K562 (cell line): Measurements from ENCODE around the gene HRH3. TPM values are rescaled to one million over a fixed set of nuclear protein-coding genes. Genes with fewer than 3 reads are reported as not detected.

Source experiments
- ATAC-seq: fragments of 200-7000 bp; cut with Tn5 transposase; 3 replicates; pipeline ENCODE4 v1.9.1; 2020; ENCODE audit warnings: moderate library complexity
- BruUV-seq: library from RNA; stranded (reverse); fragments of 400-500 nt; replicated peaks from 2 replicates; lab custom pipeline; 2021; lab: Mats Ljungman, UMichigan
- CTCF ChIA-PET: fragments of 300-600 bp; formaldehyde crosslinking; extraction: SDS; loops from one replicate; lab custom pipeline; 2021; ENCODE audit warnings: low intra/inter-chr PET ratio; lab: Yijun Ruan, JAX
- POLR2A ChIA-PET: fragments of 300-600, 350-650 bp; sonication (Branson Sonifier 250); formaldehyde crosslinking; extraction: SDS; loops from one replicate; lab custom pipeline; 2021; ENCODE audit warnings: antibody characterized with exemption, inconsistent platforms; lab: Yijun Ruan, JAX
- DNase-seq, 4 experiments: peaks; one replicate each; pipeline versions ENCODE4 v3.0.0 to v3.0.0-alpha.2; 2011 to 2018; ENCODE audit warnings: low spot score in 3 of 4, mixed read lengths in 3 of 4; ENCODE audit errors: extremely low read depth in 1 of 4
- FAIRE-seq: peaks from 2 replicates; lab custom pipeline; 2011; peaks lifted over from hg19 to GRCh38; lab: Jason Lieb, UNC
- H2AFZ ChIP-seq: 2 replicates; pipeline ENCODE4 v1.6.0; 2011; ENCODE audit warnings: low read depth, low read length, control low read depth, inconsistent platforms
- H3K27ac ChIP-seq: fragments of 200-600 bp; 3 replicates; pipeline ENCODE4 v1.8.0; 2011; ENCODE audit warnings: low read depth, mild to moderate bottlenecking, control low read depth, inconsistent platforms, low read length, moderate library complexity, mixed read lengths; ENCODE audit errors: extremely low read depth
- H3K27me3 ChIP-seq, 2 experiments: fragments of 300-600 bp in 1 of 2; 2 replicates in 1 of 2; 3 replicates in 1 of 2; pipeline versions ENCODE4 v1.6.0 to v1.8.0; 2011; ENCODE audit warnings: inconsistent platforms in 2 of 2, low read length in 2 of 2, mild to moderate bottlenecking in 1 of 2, mixed read lengths in 1 of 2, moderate library complexity in 1 of 2; ENCODE audit not compliant: control insufficient read depth in 2 of 2, insufficient read depth in 2 of 2
- H3K36me3 ChIP-seq: fragments of 300-600 bp; 3 replicates; pipeline ENCODE4 v1.8.0; 2011; ENCODE audit warnings: mild to moderate bottlenecking, low read length, inconsistent platforms; ENCODE audit not compliant: control insufficient read depth, insufficient read depth
- H3K4me1 ChIP-seq, 2 experiments: fragments of 200-600 bp in 1 of 2; replicated peaks in 1 of 2; 2 replicates in 1 of 2; 3 replicates in 1 of 2; pipeline versions ENCODE4 v1.5.1 to v1.8.0; 2011; ENCODE audit warnings: inconsistent platforms in 2 of 2, low read length in 2 of 2, mild to moderate bottlenecking in 1 of 2, mixed read lengths in 1 of 2, moderate library complexity in 1 of 2; ENCODE audit not compliant: control insufficient read depth in 2 of 2, insufficient read depth in 2 of 2
- H3K4me2 ChIP-seq: 2 replicates; pipeline ENCODE4 v1.6.1; 2011; ENCODE audit warnings: low read length, control low read depth, inconsistent platforms, mixed read lengths; ENCODE audit not compliant: insufficient read depth
- H3K4me3 ChIP-seq: fragments of 200-600 bp; sonication (generic), shearing (Covaris generic); 2 replicates; pipeline ENCODE4 v1.5.1; 2016; ENCODE audit warnings: control low read depth, inconsistent platforms
- H3K79me2 ChIP-seq: fragments of 200-600 bp; 3 replicates; pipeline ENCODE4 v1.8.0; 2011; ENCODE audit warnings: low read length, inconsistent platforms; ENCODE audit not compliant: control insufficient read depth, insufficient read depth
- H3K9ac ChIP-seq, 2 experiments: 2 replicates each; pipeline versions ENCODE4 v1.6.0 to v1.6.1; 2011; ENCODE audit warnings: low read depth in 2 of 2, low read length in 2 of 2, control low read depth in 1 of 2, inconsistent platforms in 1 of 2, mild to moderate bottlenecking in 1 of 2, mixed read lengths in 1 of 2; ENCODE audit not compliant: insufficient read depth in 1 of 2
- H3K9me1 ChIP-seq: one replicate; pipeline ENCODE4 v1.6.0; 2011; ENCODE audit warnings: inconsistent platforms, mild to moderate bottlenecking, low read length, moderate library complexity; ENCODE audit not compliant: control insufficient read depth, insufficient read depth
- H3K9me3 ChIP-seq: replicated peaks from 2 replicates; pipeline ENCODE4 v1.5.1; 2011; ENCODE audit warnings: low read depth, low read length, inconsistent platforms; ENCODE audit not compliant: control insufficient read depth, insufficient read depth
- H4K20me1 ChIP-seq: replicated peaks from 2 replicates; pipeline ENCODE4 v1.6.1; 2011; ENCODE audit warnings: low read length, inconsistent platforms, mixed read lengths; ENCODE audit not compliant: control insufficient read depth, insufficient read depth
- BMI1 ChIP-seq: fragments of 150-350 bp; IDR thresholded peaks from 2 replicates; pipeline ENCODE4 v1.6.1; 2014; ENCODE audit warnings: low read length
- CREB1 ChIP-seq, 2 experiments: sonication (generic) in 1 of 2; formaldehyde crosslinking in 1 of 2; IDR thresholded peaks; 2 replicates each; pipeline versions ENCODE4 v1.6.1 to v1.8.0; 2012 to 2022; ENCODE audit warnings: inconsistent platforms in 1 of 2, mild to moderate bottlenecking in 1 of 2, missing genetic modification reagents in 1 of 2, moderate library complexity in 1 of 2
- DNMT1 ChIP-seq: fragments of 450-650 bp; IDR thresholded peaks from 2 replicates; pipeline ENCODE4 v1.6.1; 2016; ENCODE audit warnings: antibody characterized with exemption, mild to moderate bottlenecking
- HMGXB4 ChIP-seq: sonication (generic); formaldehyde crosslinking; IDR thresholded peaks from 2 replicates; pipeline ENCODE4 v1.8.1; 2023; ENCODE audit warnings: mild to moderate bottlenecking, missing genetic modification reagents
- IRF2 ChIP-seq: sonication (generic); formaldehyde crosslinking; IDR thresholded peaks from 2 replicates; pipeline ENCODE4 v1.8.1; 2022; ENCODE audit warnings: mild to moderate bottlenecking, missing genetic modification reagents
- LARP7 ChIP-seq: fragments of 450-650 bp; IDR thresholded peaks from 2 replicates; pipeline ENCODE4 v1.6.1; 2016
- MED1 ChIP-seq: sonication (generic); formaldehyde crosslinking; IDR thresholded peaks from 2 replicates; pipeline ENCODE4 v1.8.1; 2023; ENCODE audit warnings: missing genetic modification reagents, borderline replicate concordance
- NFIX ChIP-seq: fragments of 250-450 bp; sonication (Bioruptor Pico); IDR thresholded peaks from 2 replicates; pipeline ENCODE4 v1.4.0; 2020; ENCODE audit warnings: low read depth, mild to moderate bottlenecking, moderate library complexity
- NONO ChIP-seq, 2 experiments: fragments of 200-400 bp in 1 of 2; fragments of 450-650 bp in 1 of 2; formaldehyde crosslinking in 1 of 2; IDR thresholded peaks; 2 replicates each; pipeline ENCODE4 v1.6.1; 2017; ENCODE audit warnings: low read depth in 2 of 2, mild to moderate bottlenecking in 2 of 2, moderate library complexity in 2 of 2, low read length in 1 of 2
- POLR3G ChIP-seq: IDR thresholded peaks from 2 replicates; pipeline ENCODE4 v1.6.1; 2011; ENCODE audit not compliant: insufficient read length, insufficient replicate concordance; ENCODE audit errors: extremely low read depth
- RAD21 ChIP-seq, 2 experiments: fragments of 250-450 bp in 1 of 2; fragments of 450-650 bp in 1 of 2; sonication (Bioruptor Pico) in 1 of 2; formaldehyde crosslinking in 1 of 2; IDR thresholded peaks in 1 of 2; conservative IDR thresholded peaks in 1 of 2; 2 replicates each; pipeline versions ENCODE4 v1.4.0 to v1.8.0; 2020 to 2022; ENCODE audit warnings: mild to moderate bottlenecking in 2 of 2, moderate library complexity in 1 of 2
- SMAD1 ChIP-seq: fragments of 150-350 bp; IDR thresholded peaks from 2 replicates; pipeline ENCODE4 v1.6.1; 2014; ENCODE audit warnings: low read length, low read depth; ENCODE audit not compliant: partially characterized antibody
- SOX6 ChIP-seq: fragments of 450-650 bp; IDR thresholded peaks from 2 replicates; pipeline ENCODE4 v1.6.1; 2014; ENCODE audit warnings: mild to moderate bottlenecking
- YBX1 ChIP-seq: fragments of 450-650 bp; IDR thresholded peaks from 2 replicates; pipeline ENCODE4 v1.7.1; 2016; ENCODE audit warnings: mild to moderate bottlenecking
- ZC3H8 ChIP-seq: fragments of 450-650 bp; IDR thresholded peaks from 2 replicates; pipeline ENCODE4 v1.6.1; 2017
- WGBS: fragments of 100-300 bp; shearing (Covaris generic); methylation state at CpG from one replicate; pipeline ENCODE4 v1.1.6; 2016; ENCODE audit warnings: low coverage, mixed read lengths; ENCODE audit not compliant: insufficient coverage; ENCODE audit errors: missing lambda C conversion rate; 5-methylcytosine and 5-hydroxymethylcytosine counted together
- in situ Hi-C: fragments of 300-500 bp; cut with MboI; formaldehyde crosslinking; loops from 4 replicates; pipeline ENCODE4 v1.15.0; 2018; ENCODE audit warnings: inconsistent platforms, mixed read lengths
- intact Hi-C: fragments of 100-400 bp; cut with micrococcal nuclease; formaldehyde crosslinking; loops from 2 replicates; pipeline ENCODE4 v1.14.2; 2022
- polyA plus RNA-seq, 8 experiments: library from polyadenylated mRNA; depleted of rRNA in 4 of 8; stranded (reverse) in 5 of 8; unstranded in 3 of 8; fragments of >200 nt; fragmentation: Nextera tagmentation in 2 of 8; fragmentation: Illumina TruSeq in 1 of 8; extraction: Ambion mirVana in 2 of 8; extraction: Trizol in 1 of 8; gene quantifications; 2 replicates each; pipeline versions ENCODE4 v1.2.1 to v1.2.3, GENCODE V29; 2011 to 2014; ENCODE audit warnings: inconsistent platforms in 1 of 8, missing spikeins in 1 of 8
- total RNA-seq, 7 experiments: library from RNA; depleted of rRNA in 6 of 7; stranded (reverse); fragments of >200 nt in 6 of 7; fragmentation: Illumina TruSeq in 2 of 7; extraction: Trizol in 2 of 7; gene quantifications; 2 replicates each; pipeline versions ENCODE4 v1.2.1 to v1.2.3, GENCODE V29; 2011 to 2021; ENCODE audit warnings: low replicate concordance in 1 of 7
- TF ChIP-seq, protein P1 (sequence below): fragments of 250-450 bp; sonication (Bioruptor Pico); IDR thresholded peaks from 2 replicates; pipeline ENCODE4 v1.8.0; 2022; ENCODE audit warnings: moderate library complexity, mild to moderate bottlenecking, inconsistent platforms
- TF ChIP-seq, protein P2 (sequence below): fragments of 450-650 bp; formaldehyde crosslinking; IDR thresholded peaks from 2 replicates; pipeline ENCODE4 v1.4.0; 2022; ENCODE audit warnings: mild to moderate bottlenecking, moderate library complexity
- TF ChIP-seq, protein P3 (sequence below): sonication (generic); formaldehyde crosslinking; IDR thresholded peaks from 2 replicates; pipeline ENCODE4 v1.5.0; 2020; ENCODE audit warnings: missing genetic modification reagents

HRH3 gene
- total and polyA plus RNA-seq, 9 of the 15 experiments (the other 6 are each of a cell fraction or from before 2014, with no cell fraction given), result not detected

- intact Hi-C loops (no loop called here), in situ Hi-C loops (no loop called here)
- BruUV-seq, result no TSS peak
- peaks cover 18 to 62% of the 10 kb centered on the region in 2 experiments; a peak in 4 of 5 replicates for H3K27me3 ChIP-seq
- peaks cover 6% of the 10 kb centered on the region; the same call in 1 of the 2 replicates for H3K9me3 ChIP-seq
- H3K4me3 ChIP-seq, result no peak overlapping the region
- ATAC-seq (no peak), DNase-seq (no peak), FAIRE-seq (no peak)
- 3% methylated on average over 15 of the region's 17 CpGs for WGBS
- peaks cover 5% of the 10 kb centered on the region for H4K20me1 ChIP-seq
- peaks cover 0 to 39% of the 10 kb centered on the region in 2 experiments; a peak in 2 of 5 replicates for H3K4me1 ChIP-seq
- CTCF ChIA-PET, result no interaction called here
- H3K9me1 ChIP-seq, result no peaks in the 10 kb centered on the region
- no peak overlapping the region for H3K4me2 ChIP-seq
- no peak overlapping the region for H2AFZ ChIP-seq
- H3K79me2 ChIP-seq, result no peaks in the 10 kb centered on the region
- no peak overlapping the region for H3K27ac ChIP-seq
- POLR2A ChIA-PET, result interaction anchor here (0.6 to 1.7 kb wide), 3 partner anchors 9 to 674 kb away, joined by 3 to 7 read pairs (median 4); no protein-coding TSS in a partner anchor
- H3K9ac ChIP-seq, result no peak overlapping the region; a peak in 1 of 4 replicates
- no peaks in the 10 kb centered on the region for H3K36me3 ChIP-seq
- TF ChIP-seq, protein P1, sequence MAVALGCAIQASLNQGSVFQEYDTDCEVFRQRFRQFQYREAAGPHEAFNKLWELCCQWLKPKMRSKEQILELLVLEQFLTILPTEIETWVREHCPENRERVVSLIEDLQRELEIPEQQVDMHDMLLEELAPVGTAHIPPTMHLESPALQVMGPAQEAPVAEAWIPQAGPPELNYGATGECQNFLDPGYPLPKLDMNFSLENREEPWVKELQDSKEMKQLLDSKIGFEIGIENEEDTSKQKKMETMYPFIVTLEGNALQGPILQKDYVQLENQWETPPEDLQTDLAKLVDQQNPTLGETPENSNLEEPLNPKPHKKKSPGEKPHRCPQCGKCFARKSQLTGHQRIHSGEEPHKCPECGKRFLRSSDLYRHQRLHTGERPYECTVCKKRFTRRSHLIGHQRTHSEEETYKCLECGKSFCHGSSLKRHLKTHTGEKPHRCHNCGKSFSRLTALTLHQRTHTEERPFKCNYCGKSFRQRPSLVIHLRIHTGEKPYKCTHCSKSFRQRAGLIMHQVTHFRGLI (CRISPR knock-in tag), result no peak
- TF ChIP-seq MED1 (CRISPR knock-in tag) (no peak), DNMT1 (no peak), SMAD1 (no peak), NFIX (CRISPR knock-in tag) (no peak), NONO (IDR thresholded peaks at IDR 0.05; ENCODE audit: low read depth in 2 of 2, low read length in 1 of 2) (no peak), LARP7 (no peak), BMI1 (no peak), SOX6 (no peak), POLR3G (no peak), IRF2 (CRISPR knock-in tag) (no peak), HMGXB4 (no peak), YBX1 (no peak), RAD21 (CRISPR knock-in tag; conservative IDR thresholded peaks at IDR 0.05 in 1 of 2, IDR thresholded peaks at IDR 0.05 in 1 of 2) (no peak), ZC3H8 (no peak), CREB1 (IDR thresholded peaks at IDR 0.05) (no peak), CREB1 (CRISPR knock-in tag; IDR thresholded peaks at IDR 0.05) (no peak)
- TF ChIP-seq, protein P2, sequence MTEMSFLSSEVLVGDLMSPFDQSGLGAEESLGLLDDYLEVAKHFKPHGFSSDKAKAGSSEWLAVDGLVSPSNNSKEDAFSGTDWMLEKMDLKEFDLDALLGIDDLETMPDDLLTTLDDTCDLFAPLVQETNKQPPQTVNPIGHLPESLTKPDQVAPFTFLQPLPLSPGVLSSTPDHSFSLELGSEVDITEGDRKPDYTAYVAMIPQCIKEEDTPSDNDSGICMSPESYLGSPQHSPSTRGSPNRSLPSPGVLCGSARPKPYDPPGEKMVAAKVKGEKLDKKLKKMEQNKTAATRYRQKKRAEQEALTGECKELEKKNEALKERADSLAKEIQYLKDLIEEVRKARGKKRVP (CRISPR knock-in tag), result no peak
- TF ChIP-seq, protein P3, sequence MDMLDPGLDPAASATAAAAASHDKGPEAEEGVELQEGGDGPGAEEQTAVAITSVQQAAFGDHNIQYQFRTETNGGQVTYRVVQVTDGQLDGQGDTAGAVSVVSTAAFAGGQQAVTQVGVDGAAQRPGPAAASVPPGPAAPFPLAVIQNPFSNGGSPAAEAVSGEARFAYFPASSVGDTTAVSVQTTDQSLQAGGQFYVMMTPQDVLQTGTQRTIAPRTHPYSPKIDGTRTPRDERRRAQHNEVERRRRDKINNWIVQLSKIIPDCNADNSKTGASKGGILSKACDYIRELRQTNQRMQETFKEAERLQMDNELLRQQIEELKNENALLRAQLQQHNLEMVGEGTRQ (CRISPR knock-in tag), result no peak
These were observed 6.0 kb upstream of the HRH3 start for GRCh38 chr20:62225820-62226635.
